Epithelial cell of esophagus (primary cell): ENCODE results near the gene ASB13.

Experiments used
- DNase-seq: peaks from one replicate; pipeline ENCODE4 v3.0.0; 2010; ENCODE audit warnings: low read depth
- H3K4me3 ChIP-seq: 2 replicates; pipeline ENCODE4 v1.5.1; 2011; ENCODE audit warnings: mild to moderate bottlenecking, low read length, control low read depth
- TF ChIP-seq, protein P1 (sequence below): IDR thresholded peaks from 2 replicates; pipeline ENCODE4 v1.5.1; 2011; ENCODE audit warnings: low read depth, mild to moderate bottlenecking, low read length, control low read depth, inconsistent platforms; ENCODE audit not compliant: insufficient read depth; ENCODE audit errors: missing control alignments

Gene ASB13

DNA sequence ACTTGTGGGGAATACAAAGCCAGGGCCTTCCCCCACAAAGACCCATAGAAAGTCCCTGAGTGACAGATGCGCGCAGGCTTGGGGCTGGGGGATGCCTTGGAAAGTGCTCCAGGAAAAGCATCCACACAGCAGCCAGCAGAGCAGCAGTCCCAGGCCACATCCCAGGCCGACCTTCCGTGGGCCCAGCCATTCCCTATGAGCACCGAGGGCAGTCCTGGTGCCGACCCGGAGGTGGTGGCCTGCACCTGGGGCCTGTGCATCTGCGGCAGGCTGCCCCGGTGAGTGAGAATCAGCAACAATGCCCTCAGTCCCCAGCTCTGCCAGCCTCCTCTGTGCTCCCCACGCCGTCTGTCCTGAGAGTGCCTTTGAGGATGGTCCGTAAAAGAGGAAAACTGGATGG lies 26.4 kb downstream of the ASB13 start:
- DNase-seq: no peak
- TF ChIP-seq, protein P1, sequence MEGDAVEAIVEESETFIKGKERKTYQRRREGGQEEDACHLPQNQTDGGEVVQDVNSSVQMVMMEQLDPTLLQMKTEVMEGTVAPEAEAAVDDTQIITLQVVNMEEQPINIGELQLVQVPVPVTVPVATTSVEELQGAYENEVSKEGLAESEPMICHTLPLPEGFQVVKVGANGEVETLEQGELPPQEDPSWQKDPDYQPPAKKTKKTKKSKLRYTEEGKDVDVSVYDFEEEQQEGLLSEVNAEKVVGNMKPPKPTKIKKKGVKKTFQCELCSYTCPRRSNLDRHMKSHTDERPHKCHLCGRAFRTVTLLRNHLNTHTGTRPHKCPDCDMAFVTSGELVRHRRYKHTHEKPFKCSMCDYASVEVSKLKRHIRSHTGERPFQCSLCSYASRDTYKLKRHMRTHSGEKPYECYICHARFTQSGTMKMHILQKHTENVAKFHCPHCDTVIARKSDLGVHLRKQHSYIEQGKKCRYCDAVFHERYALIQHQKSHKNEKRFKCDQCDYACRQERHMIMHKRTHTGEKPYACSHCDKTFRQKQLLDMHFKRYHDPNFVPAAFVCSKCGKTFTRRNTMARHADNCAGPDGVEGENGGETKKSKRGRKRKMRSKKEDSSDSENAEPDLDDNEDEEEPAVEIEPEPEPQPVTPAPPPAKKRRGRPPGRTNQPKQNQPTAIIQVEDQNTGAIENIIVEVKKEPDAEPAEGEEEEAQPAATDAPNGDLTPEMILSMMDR: no peak
- H3K4me3 ChIP-seq: no peak overlapping the region

GRCh38 chr10:5639066-5639465 lies 27.3 kb downstream of the ASB13 start:
- TF ChIP-seq, protein P1: no peak
- no peak for DNase-seq

GRCh38 chr10:5638494-5638893 lies 27.9 kb downstream of the ASB13 start:
- no peak overlapping the region for H3K4me3 ChIP-seq
- no peak for DNase-seq
- TF ChIP-seq, protein P1: no peak

More at GRCh38 chr10:5639066-5639465, 27.3 kb downstream of the ASB13 start:
- no peak overlapping the region for H3K4me3 ChIP-seq

- DNase-seq: no peak
- H3K4me3 ChIP-seq: no peak overlapping the region
- TF ChIP-seq, protein P1: no peak
These were observed 31.5 kb downstream of the ASB13 start for GRCh38 chr10:5634918-5635317.

GRCh38 chr10:5633166-5633749 lies 33.1 kb downstream of the ASB13 start:
- no peak overlapping the region for H3K4me3 ChIP-seq
- no peak for DNase-seq
- TF ChIP-seq, protein P1: no peak

DNA sequence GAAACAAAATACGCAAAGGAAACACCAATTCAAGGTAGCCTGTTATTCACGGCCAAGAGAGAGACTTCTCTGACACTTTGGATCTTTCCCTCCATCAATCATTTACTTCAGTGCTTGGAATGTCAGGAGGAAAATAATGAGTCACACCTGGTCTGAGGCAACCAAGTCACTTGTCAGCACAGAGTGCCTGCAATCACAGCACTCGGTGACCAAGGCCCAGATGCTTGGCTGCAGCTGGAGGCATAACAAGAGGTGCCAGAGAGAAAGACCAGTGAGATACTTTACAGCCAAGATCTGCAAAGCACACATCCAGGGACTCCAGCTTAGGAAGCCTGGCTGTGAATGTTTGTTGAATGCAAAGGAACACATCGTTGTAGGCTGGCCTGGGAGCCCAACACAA lies 33.9 kb downstream of the ASB13 start:
- TF ChIP-seq, protein P1: no peak
- peak; percentile 82 for DNase-seq
- H3K4me3 ChIP-seq: no peak overlapping the region

GRCh38 chr10:5631936-5632335 lies 34.5 kb downstream of the ASB13 start:
- H3K4me3 ChIP-seq: no peak overlapping the region
- no peak for DNase-seq
- TF ChIP-seq, protein P1: no peak
